DMS153 treated with DMSO at 0.1 percent for 48 hours (cell line): Measurements from ENCODE around the gene F10.
"Not testable (repeated sequence)": the region's sequence is repeated elsewhere in the genome, so short reads cannot be mapped to it uniquely, and the experiment has no call there.

ENCODE experiments used
- DNase-seq: peaks from one replicate; lab custom pipeline; 2025; ENCODE audit not compliant: unreplicated experiment; lab: John Stamatoyannopoulos, UW

F10 gene

GRCh38 chr13:113150550-113151365 lies 28.2 kb downstream of the F10 start:
- no peak for DNase-seq

DNA sequence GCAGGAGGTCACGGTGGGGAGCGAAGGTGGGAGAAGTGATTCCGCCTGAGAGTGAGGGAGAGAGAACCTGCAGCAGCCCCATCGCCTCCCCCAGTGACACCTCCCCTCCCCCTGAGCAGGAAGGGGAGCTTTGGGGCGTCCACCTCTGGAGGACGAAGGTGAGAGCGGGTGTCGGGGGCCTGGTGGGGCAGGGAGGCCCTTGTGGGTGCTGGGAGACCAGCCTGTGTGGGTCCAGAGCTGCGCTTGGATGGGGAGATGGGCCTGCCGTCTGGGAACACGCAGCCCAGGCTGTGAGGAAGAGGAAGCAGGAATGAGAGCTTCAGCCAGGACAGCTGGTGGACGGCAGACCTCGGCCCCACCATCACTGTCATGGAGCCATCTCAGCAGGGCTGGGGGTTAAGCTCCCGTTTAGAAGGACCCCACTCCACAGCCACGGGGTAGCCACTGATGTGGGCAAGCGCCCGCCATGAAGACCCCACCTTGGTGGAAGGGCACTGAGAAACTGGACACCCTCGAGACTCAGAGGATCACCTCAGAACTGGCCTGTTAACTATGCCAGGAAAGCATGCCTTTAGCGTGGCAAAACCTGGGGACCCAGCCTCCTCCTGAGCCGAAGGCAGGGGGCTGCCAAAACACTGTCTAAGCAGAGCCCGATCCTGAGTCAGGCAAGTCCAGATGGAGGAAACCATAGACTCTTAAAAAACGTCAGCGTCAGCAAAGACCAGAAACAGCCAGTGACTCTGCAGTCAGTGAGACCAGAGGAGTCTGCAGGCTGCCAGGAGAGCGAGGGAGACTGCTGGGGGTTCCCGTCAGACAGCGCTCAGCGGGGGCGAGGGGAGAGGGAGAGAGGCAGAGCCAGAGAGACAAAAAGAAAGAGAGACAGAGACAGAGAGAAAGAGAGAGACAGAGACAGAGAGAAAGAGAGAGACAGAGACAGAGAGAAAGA lies 29.4 kb downstream of the F10 start:
- DNase-seq: no peak

DNA sequence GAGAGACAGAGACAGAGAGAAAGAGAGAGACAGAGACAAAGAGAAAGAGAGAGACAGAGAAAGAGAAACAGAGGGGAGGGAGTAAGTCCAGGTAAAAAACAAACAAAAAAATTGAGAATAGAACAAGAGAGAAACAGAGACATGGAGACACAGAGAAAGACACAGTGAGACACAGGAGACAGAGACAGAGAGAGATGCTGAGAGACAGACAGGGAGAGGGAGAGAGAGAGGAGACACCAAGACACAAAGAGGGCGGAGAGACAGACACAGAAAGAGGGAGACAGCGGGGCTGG lies 30.0 kb downstream of the F10 start:
- no peak for DNase-seq

DNA sequence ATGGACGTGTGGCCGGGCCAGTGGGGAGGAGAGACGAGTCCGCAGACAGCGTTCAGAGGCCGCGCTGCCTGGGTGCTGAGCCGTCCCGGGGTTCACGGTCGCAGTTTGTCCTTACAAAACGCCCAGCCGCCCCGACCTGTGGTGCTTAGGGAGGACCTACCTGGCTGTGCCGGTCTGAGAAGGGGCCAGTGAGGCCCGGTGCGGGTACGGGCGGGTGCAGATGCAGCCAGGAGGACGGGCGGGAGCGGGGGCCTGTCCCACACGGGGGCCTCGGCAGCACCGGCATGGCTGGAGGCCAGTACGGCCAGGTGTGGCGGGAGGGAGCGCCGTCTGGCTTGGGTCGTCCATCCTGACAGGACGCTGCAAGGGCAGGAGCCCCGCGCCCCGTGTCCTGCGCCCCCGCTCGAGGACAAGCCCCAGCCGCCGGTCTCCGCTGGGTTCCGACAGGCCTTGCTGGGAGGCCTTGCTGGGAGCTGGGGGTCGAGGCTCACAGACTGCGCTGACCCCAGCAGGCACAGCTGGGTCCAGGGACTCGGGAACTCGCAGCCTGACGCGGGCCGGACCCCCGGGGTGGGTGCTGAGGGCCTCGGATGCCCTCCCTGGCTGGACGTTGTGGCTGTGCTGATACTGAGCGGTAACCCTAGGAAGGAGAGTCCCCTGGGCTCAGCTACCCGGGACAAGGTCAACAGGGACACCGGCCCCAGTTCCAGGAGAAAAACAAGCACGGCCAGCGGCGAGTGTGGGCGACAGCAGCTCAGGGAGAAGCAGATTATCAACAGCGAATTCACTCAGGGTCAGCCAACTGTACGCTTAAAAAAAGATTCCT lies 30.6 kb downstream of the F10 start:
- DNase-seq: no peak

GRCh38 chr13:113153810-113154748 lies 31.5 kb downstream of the F10 start:
- no peak for DNase-seq

- DNase-seq: no peak
Observed at GRCh38 chr13:113155201-113155600, 32.6 kb downstream of the F10 start.

GRCh38 chr13:113155982-113156655 lies 33.5 kb downstream of the F10 start:
- no peak for DNase-seq

- no peak for DNase-seq
Observed at GRCh38 chr13:113157206-113157928, 34.8 kb downstream of the F10 start.

DNA sequence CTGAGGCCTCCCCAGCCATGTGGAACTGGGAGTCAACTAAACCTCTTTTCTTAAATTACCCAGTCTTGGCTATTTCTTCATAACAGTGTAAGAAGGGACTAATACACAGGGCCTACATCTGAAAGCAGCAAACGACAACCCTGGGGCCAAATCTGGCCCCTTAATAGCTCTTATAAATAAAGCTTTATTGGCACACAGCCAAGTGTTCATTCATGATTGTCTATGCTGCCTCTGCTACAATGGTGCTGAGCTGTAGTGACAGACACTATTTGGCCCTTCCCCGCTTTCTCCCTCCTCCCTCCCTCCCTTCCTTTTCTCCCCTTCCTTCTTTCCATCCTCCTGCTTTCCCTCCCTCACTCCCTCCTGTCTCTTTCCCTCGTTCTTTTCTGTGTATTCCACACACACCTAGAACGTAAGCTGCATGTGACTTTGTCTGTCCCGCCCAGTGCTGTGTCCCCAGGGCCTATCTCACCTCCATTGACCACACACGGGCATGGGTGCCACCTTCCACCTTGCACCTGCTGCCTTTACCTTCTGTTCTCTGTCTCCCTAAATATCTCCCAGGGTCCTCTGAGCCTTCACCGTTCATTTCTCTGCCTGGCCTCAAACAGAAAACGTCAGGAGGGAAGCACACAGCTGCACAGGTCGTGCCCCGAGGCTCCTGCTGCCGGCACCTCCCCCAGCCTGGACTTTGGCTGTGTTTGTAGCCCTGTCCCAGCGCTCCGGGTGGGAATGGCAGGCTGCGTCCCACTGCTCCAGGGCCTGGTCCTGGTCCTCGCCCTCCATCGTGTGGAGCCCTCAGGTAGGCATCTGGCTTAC lies 35.5 kb downstream of the F10 start, which contains the start of gene PROZ:
TSS of gene PROZ (plus strand) at position 720 of the 819 bp plus-strand sequence. CDS start at position 733, 13 bp downstream.
- DNase-seq: no peak

GRCh38 chr13:113158946-113159345 lies 36.3 kb downstream of the F10 start:
- no peak for DNase-seq

DNA sequence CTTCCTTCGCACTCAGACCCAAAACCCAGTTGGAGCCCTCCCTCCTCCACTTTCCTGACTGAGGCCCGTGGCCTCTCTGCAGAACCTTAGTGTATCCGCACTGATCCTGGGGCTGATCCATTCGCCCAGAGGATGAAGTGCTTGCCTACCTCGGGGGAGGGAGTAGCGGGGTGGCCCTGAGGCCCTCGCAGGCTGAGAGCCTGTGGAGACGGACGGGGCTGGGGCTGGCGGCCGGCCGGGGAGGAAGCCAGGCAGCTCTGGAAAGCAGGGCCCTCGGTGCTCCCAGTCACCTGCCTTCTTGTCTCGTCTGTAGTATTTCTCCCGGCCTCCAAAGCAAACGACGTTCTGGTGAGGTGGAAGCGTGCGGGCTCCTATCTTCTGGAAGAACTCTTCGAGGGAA lies 37.1 kb downstream of the F10 start:
- no peak for DNase-seq

GRCh38 chr13:113160983-113161382 lies 38.4 kb downstream of the F10 start:
- DNase-seq: no peak

DNA sequence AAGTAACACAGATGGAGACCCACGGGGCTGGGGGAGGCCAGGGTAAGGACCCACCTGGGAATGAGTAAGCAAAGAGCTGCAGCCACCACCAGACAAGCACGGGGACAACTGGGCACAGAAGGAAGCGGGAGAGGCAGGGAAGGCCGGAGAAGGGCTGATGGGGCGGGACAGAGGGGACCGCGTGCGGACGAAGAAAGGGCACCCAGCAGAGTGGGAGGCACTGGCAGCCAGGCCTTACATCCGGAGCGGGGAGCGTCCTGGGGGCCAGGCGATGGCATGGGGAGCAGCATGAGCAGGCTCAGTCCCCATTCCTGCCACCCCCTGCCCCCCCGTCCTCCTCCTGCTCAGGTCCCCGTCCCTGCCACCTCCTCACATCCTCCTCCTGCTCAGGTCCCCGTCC lies 38.8 kb downstream of the F10 start:
- no peak for DNase-seq

- DNase-seq: not testable (repeated sequence)
Observed at GRCh38 chr13:113161975-113162374, 39.4 kb downstream of the F10 start.

DNA sequence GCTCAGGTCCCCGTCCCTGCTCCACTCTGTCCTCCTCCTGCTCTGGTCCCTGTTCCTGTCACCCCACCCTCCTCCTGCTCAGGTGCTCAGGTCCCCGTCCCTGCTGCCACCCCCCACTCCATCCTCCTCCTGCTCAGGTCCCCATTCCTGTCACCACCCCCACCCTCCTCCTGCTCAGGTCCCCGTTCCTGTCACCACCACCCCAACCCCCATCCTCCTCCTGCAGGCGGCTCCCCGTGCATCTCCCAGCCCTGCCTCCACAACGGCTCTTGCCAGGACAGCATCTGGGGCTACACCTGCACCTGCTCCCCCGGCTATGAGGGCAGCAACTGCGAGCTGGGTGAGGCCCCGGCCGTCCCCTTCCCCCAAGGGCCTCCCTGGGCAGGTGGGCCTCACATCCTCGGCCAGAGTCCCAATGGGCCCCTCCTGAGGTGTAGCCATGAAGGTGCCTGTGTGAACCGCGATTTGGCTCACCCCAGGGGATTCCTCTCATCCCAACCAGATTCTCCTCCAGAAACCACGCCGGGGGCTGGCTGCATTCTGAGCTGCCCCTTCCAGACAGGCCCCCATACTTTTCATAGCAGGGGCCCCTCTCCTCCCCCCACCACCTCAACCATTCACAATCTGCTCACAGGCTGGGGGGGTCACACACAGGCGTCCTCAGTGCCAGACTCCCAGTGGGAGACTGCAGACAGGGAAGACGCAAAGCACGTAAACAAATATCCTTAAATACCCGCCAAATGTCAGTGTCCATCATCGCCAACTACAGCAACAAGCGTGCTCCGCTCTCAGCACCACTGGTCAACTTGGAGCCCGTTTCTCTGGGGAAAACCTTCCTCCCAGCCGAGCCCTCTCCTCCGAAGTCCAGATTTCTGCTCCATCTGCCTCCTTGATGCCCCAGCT lies 40.4 kb downstream of the F10 start:
- no peak for DNase-seq

DNA sequence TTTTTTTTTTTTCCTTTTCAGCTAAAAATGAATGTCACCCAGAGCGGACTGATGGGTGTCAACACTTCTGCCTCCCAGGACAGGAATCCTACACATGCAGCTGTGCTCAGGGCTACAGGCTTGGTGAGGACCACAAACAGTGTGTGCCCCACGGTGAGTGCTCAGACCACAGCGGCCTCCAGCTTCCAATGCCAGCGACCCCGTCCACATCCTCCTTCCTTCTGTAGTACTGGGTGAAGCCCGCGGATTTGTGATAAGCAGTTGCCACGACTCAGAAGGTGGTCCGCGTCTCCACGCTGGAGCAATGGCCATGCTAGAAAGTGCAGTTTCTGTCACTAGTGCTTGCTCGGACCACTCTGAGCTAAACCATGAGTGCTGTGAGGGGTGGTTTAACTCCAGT lies 41.9 kb downstream of the F10 start:
- DNase-seq: no peak

- DNase-seq: no peak
Observed at GRCh38 chr13:113166266-113166665, 43.7 kb downstream of the F10 start.
